ENCODE data around the gene ERCC6L2. TPM values are rescaled to one million over a fixed set of nuclear protein-coding genes. Genes with fewer than 3 reads are reported as not detected.

Gene ERCC6L2
- 31.1 TPM for polyA plus RNA-seq (2013, experiment 1 of 2)
- 27.2 TPM for polyA plus RNA-seq (2013, experiment 2 of 2)

GRCh38 chr9:95875305-95876137 lies at the start of gene ERCC6L2:
ERCC6L2 (plus strand) TSS chr9:95875691; CDS start chr9:95876039, 348 bp downstream.
- Histone ChIP-seq H3K9me3 (ENCODE audit: insufficient read depth, low read depth, low read length) (no peaks in the 10 kb centered on the region), H3K27ac (ENCODE audit: low read depth, low read length) (peak within 1 kb of the TSS; percentile 98)
- WGBS: under 1% methylated on average over 74 of the region's 74 CpGs

GRCh38 chr9:95826183-95826838 lies 49.2 kb upstream of the ERCC6L2 start:
- no peak overlapping the region for H3K4me3 ChIP-seq (ENCODE audit: low read length)
- H3K36me3 ChIP-seq (ENCODE audit: insufficient read depth, low read length): no peaks in the 10 kb centered on the region
- H3K4me1 ChIP-seq (ENCODE audit: insufficient read depth, low read length): no peaks in the 10 kb centered on the region
- 93% methylated on average over 7 of the region's 8 CpGs for WGBS
- no peaks in the 10 kb centered on the region for H3K27me3 ChIP-seq (ENCODE audit: insufficient read depth, low read length)
- no peak overlapping the region for H3K9ac ChIP-seq (ENCODE audit: low read depth, low read length)
- no peaks in the 10 kb centered on the region for H3K9me3 ChIP-seq (ENCODE audit: insufficient read depth, low read depth, low read length)
- no peak overlapping the region for H3K27ac ChIP-seq (ENCODE audit: low read depth, low read length)

More at GRCh38 chr9:95875305-95876137, at the start of gene ERCC6L2:
- H3K27me3 ChIP-seq (ENCODE audit: insufficient read depth, low read length): no peaks in the 10 kb centered on the region
- H3K4me1 ChIP-seq (ENCODE audit: insufficient read depth, low read length): peaks cover 7% of the 10 kb centered on the region; the same call in 1 of the 2 replicates
- H3K4me3 ChIP-seq (ENCODE audit: low read length): no peak within 1 kb of the TSS
- no peaks in the 10 kb centered on the region for H3K36me3 ChIP-seq (ENCODE audit: insufficient read depth, low read length)
- H3K9ac ChIP-seq (ENCODE audit: low read depth, low read length): no peak within 1 kb of the TSS; the same call in 1 of the 2 replicates

- Histone ChIP-seq H3K27me3 (ENCODE audit: insufficient read depth, low read length) (no peaks in the 10 kb centered on the region), H3K9ac (ENCODE audit: low read depth, low read length) (no peak overlapping the region), H3K36me3 (ENCODE audit: insufficient read depth, low read length) (no peaks in the 10 kb centered on the region), H3K9me3 (ENCODE audit: insufficient read depth, low read depth, low read length) (no peaks in the 10 kb centered on the region), H3K4me1 (ENCODE audit: insufficient read depth, low read length) (no peaks in the 10 kb centered on the region), H3K27ac (ENCODE audit: low read depth, low read length) (no peak overlapping the region), H3K4me3 (ENCODE audit: low read length) (no peak overlapping the region)
- 96% methylated on average over 3 of the region's 3 CpGs for WGBS
These were observed 44.7 kb upstream of the ERCC6L2 start for GRCh38 chr9:95830768-95831167.

- Histone ChIP-seq H3K27ac (ENCODE audit: low read depth, low read length) (no peak overlapping the region), H3K9ac (ENCODE audit: low read depth, low read length) (no peak overlapping the region), H3K4me3 (ENCODE audit: low read length) (no peak overlapping the region), H3K27me3 (ENCODE audit: insufficient read depth, low read length) (no peaks in the 10 kb centered on the region), H3K4me1 (ENCODE audit: insufficient read depth, low read length) (no peaks in the 10 kb centered on the region), H3K36me3 (ENCODE audit: insufficient read depth, low read length) (no peaks in the 10 kb centered on the region), H3K9me3 (ENCODE audit: insufficient read depth, low read depth, low read length) (no peaks in the 10 kb centered on the region)
These were observed 43.7 kb upstream of the ERCC6L2 start for GRCh38 chr9:95831810-95832209.

GRCh38 chr9:95833546-95834178 lies 41.8 kb upstream of the ERCC6L2 start:
- no peaks in the 10 kb centered on the region for H3K9me3 ChIP-seq (ENCODE audit: insufficient read depth, low read depth, low read length)
- no peaks in the 10 kb centered on the region for H3K4me1 ChIP-seq (ENCODE audit: insufficient read depth, low read length)
- no peak overlapping the region for H3K27ac ChIP-seq (ENCODE audit: low read depth, low read length)
- no peaks in the 10 kb centered on the region for H3K27me3 ChIP-seq (ENCODE audit: insufficient read depth, low read length)
- H3K36me3 ChIP-seq (ENCODE audit: insufficient read depth, low read length): no peaks in the 10 kb centered on the region
- H3K4me3 ChIP-seq (ENCODE audit: low read length): no peak overlapping the region
- no peak overlapping the region for H3K9ac ChIP-seq (ENCODE audit: low read depth, low read length)
- 92% methylated on average over 6 of the region's 6 CpGs for WGBS

GRCh38 chr9:95834281-95834907 lies 41.1 kb upstream of the ERCC6L2 start:
- Histone ChIP-seq H3K9me3 (ENCODE audit: insufficient read depth, low read depth, low read length) (no peaks in the 10 kb centered on the region), H3K4me1 (ENCODE audit: insufficient read depth, low read length) (no peaks in the 10 kb centered on the region), H3K4me3 (ENCODE audit: low read length) (no peak overlapping the region), H3K9ac (ENCODE audit: low read depth, low read length) (no peak overlapping the region), H3K36me3 (ENCODE audit: insufficient read depth, low read length) (no peaks in the 10 kb centered on the region), H3K27ac (ENCODE audit: low read depth, low read length) (no peak overlapping the region), H3K27me3 (ENCODE audit: insufficient read depth, low read length) (no peaks in the 10 kb centered on the region)
- 89% methylated on average over 3 of the region's 3 CpGs for WGBS

GRCh38 chr9:95835393-95835792 lies 40.1 kb upstream of the ERCC6L2 start:
- no peaks in the 10 kb centered on the region for H3K9me3 ChIP-seq (ENCODE audit: insufficient read depth, low read depth, low read length)
- H3K4me1 ChIP-seq (ENCODE audit: insufficient read depth, low read length): no peaks in the 10 kb centered on the region
- H3K9ac ChIP-seq (ENCODE audit: low read depth, low read length): no peak overlapping the region
- H3K27ac ChIP-seq (ENCODE audit: low read depth, low read length): no peak overlapping the region
- H3K36me3 ChIP-seq (ENCODE audit: insufficient read depth, low read length): no peaks in the 10 kb centered on the region
- H3K27me3 ChIP-seq (ENCODE audit: insufficient read depth, low read length): no peaks in the 10 kb centered on the region
- H3K4me3 ChIP-seq (ENCODE audit: low read length): no peak overlapping the region
- 91% methylated on average over 1 of the region's 2 CpGs for WGBS

GRCh38 chr9:95836072-95836471 lies 39.4 kb upstream of the ERCC6L2 start:
- Histone ChIP-seq H3K4me1 (ENCODE audit: insufficient read depth, low read length) (no peaks in the 10 kb centered on the region), H3K9me3 (ENCODE audit: insufficient read depth, low read depth, low read length) (no peaks in the 10 kb centered on the region), H3K27me3 (ENCODE audit: insufficient read depth, low read length) (no peaks in the 10 kb centered on the region), H3K4me3 (ENCODE audit: low read length) (no peak overlapping the region), H3K36me3 (ENCODE audit: insufficient read depth, low read length) (no peaks in the 10 kb centered on the region), H3K9ac (ENCODE audit: low read depth, low read length) (no peak overlapping the region), H3K27ac (ENCODE audit: low read depth, low read length) (no peak overlapping the region)
- 91% methylated on average over 1 of the region's 1 CpG for WGBS

- no peaks in the 10 kb centered on the region for H3K9me3 ChIP-seq (ENCODE audit: insufficient read depth, low read depth, low read length)
- no peak overlapping the region for H3K4me3 ChIP-seq (ENCODE audit: low read length)
- no peaks in the 10 kb centered on the region for H3K4me1 ChIP-seq (ENCODE audit: insufficient read depth, low read length)
- H3K27ac ChIP-seq (ENCODE audit: low read depth, low read length): no peak overlapping the region
- no peaks in the 10 kb centered on the region for H3K27me3 ChIP-seq (ENCODE audit: insufficient read depth, low read length)
- 93% methylated on average over 3 of the region's 3 CpGs for WGBS
- H3K36me3 ChIP-seq (ENCODE audit: insufficient read depth, low read length): no peaks in the 10 kb centered on the region
- H3K9ac ChIP-seq (ENCODE audit: low read depth, low read length): no peak overlapping the region
These were observed 36.5 kb upstream of the ERCC6L2 start for GRCh38 chr9:95839012-95839411.

- Histone ChIP-seq H3K36me3 (ENCODE audit: insufficient read depth, low read length) (no peaks in the 10 kb centered on the region), H3K9ac (ENCODE audit: low read depth, low read length) (no peak overlapping the region), H3K27ac (ENCODE audit: low read depth, low read length) (no peak overlapping the region), H3K9me3 (ENCODE audit: insufficient read depth, low read depth, low read length) (no peaks in the 10 kb centered on the region), H3K4me1 (ENCODE audit: insufficient read depth, low read length) (no peaks in the 10 kb centered on the region), H3K4me3 (ENCODE audit: low read length) (no peak overlapping the region), H3K27me3 (ENCODE audit: insufficient read depth, low read length) (no peaks in the 10 kb centered on the region)
- WGBS: 88% methylated on average over 2 of the region's 2 CpGs
These were observed 35.4 kb upstream of the ERCC6L2 start for GRCh38 chr9:95840074-95840473.

GRCh38 chr9:95841377-95841776 lies 34.1 kb upstream of the ERCC6L2 start:
- WGBS: 90% methylated on average over 3 of the region's 3 CpGs
- no peaks in the 10 kb centered on the region for H3K9me3 ChIP-seq (ENCODE audit: insufficient read depth, low read depth, low read length)
- H3K4me3 ChIP-seq (ENCODE audit: low read length): no peak overlapping the region
- H3K36me3 ChIP-seq (ENCODE audit: insufficient read depth, low read length): no peaks in the 10 kb centered on the region
- no peaks in the 10 kb centered on the region for H3K27me3 ChIP-seq (ENCODE audit: insufficient read depth, low read length)
- no peak overlapping the region for H3K27ac ChIP-seq (ENCODE audit: low read depth, low read length)
- H3K4me1 ChIP-seq (ENCODE audit: insufficient read depth, low read length): no peaks in the 10 kb centered on the region
- H3K9ac ChIP-seq (ENCODE audit: low read depth, low read length): no peak overlapping the region

All from HUES64 (cell line).